ENCODE measurements around the gene HPS5.

GRCh38 chr11:18285841-18286240 lies 36.1 kb downstream of the HPS5 start:
- TF ChIP-seq CTCF (IDR thresholded peaks at IDR 0.05) (no peak), POLR2A (IDR thresholded peaks at IDR 0.05) (no peak), POLR2AphosphoS5 (IDR thresholded peaks at IDR 0.05) (no peak), EP300 (IDR thresholded peaks at IDR 0.05) (no peak)

All from upper lobe of left lung (tissue), 4 donors.